Astrocyte (in vitro differentiated cells and primary cell): ENCODE results near the gene SMARCB1. TPM values are rescaled to one million over a fixed set of nuclear protein-coding genes. Genes with fewer than 3 reads are reported as not detected.

Source experiments
- DNase-seq: peaks from one replicate; pipeline ENCODE4 v3.0.0-alpha.2; 2010; ENCODE audit warnings: low read depth
- FAIRE-seq: peaks from 2 replicates; lab custom pipeline; 2011; peaks lifted over from hg19 to GRCh38; lab: Jason Lieb, UNC
- H2AFZ ChIP-seq: 2 replicates; pipeline ENCODE4 v1.6.0; 2012; ENCODE audit warnings: low read depth, low read length, inconsistent platforms
- H3K27ac ChIP-seq: 2 replicates; pipeline ENCODE4 v1.5.1; 2011; ENCODE audit warnings: low read depth, low read length, inconsistent platforms
- H3K27me3 ChIP-seq: 2 replicates; pipeline ENCODE4 v1.6.0; 2011; ENCODE audit warnings: low read length, inconsistent platforms; ENCODE audit not compliant: insufficient read depth
- H3K36me3 ChIP-seq: 2 replicates; pipeline ENCODE4 v1.5.1; 2011; ENCODE audit warnings: low read length, inconsistent platforms; ENCODE audit not compliant: insufficient read depth
- H3K4me1 ChIP-seq: 2 replicates; pipeline ENCODE4 v1.5.1; 2011; ENCODE audit warnings: low read length, inconsistent platforms; ENCODE audit not compliant: insufficient read depth
- H3K4me2 ChIP-seq: 2 replicates; pipeline ENCODE4 v1.6.0; 2012; ENCODE audit warnings: low read length, inconsistent platforms
- H3K4me3 ChIP-seq: 2 replicates; pipeline ENCODE4 v1.5.1; 2011; ENCODE audit warnings: low read depth, mild to moderate bottlenecking, low read length, inconsistent platforms; ENCODE audit not compliant: insufficient read depth
- H3K79me2 ChIP-seq: 2 replicates; pipeline ENCODE4 v1.6.0; 2012; ENCODE audit warnings: mild to moderate bottlenecking, low read length, inconsistent platforms; ENCODE audit not compliant: insufficient read depth
- H3K9ac ChIP-seq: 2 replicates; pipeline ENCODE4 v1.6.0; 2012; ENCODE audit warnings: mild to moderate bottlenecking, low read length, inconsistent platforms
- H3K9me3 ChIP-seq: 2 replicates; pipeline ENCODE4 v1.5.1; 2012; ENCODE audit warnings: low read depth, mild to moderate bottlenecking, low read length, inconsistent platforms; ENCODE audit not compliant: insufficient read depth
- H4K20me1 ChIP-seq: 2 replicates; pipeline ENCODE4 v1.6.0; 2012; ENCODE audit warnings: low read length, inconsistent platforms; ENCODE audit not compliant: insufficient read depth
- H3K27ac Mint-ChIP-seq: one replicate; pipeline ENCODE4 v1.8.0; 2021; ENCODE audit warnings: mild to moderate bottlenecking, mixed read lengths; ENCODE audit not compliant: unreplicated experiment
- H3K27me3 Mint-ChIP-seq: one replicate; pipeline ENCODE4 v1.8.0; 2021; ENCODE audit warnings: low read depth, mixed read lengths; ENCODE audit not compliant: unreplicated experiment
- H3K36me3 Mint-ChIP-seq: one replicate; pipeline ENCODE4 v1.8.0; 2021; ENCODE audit warnings: low read depth, mixed read lengths; ENCODE audit not compliant: unreplicated experiment
- H3K4me1 Mint-ChIP-seq: one replicate; pipeline ENCODE4 v1.8.0; 2021; ENCODE audit warnings: low read depth, mixed read lengths; ENCODE audit not compliant: unreplicated experiment
- H3K4me3 Mint-ChIP-seq: one replicate; pipeline ENCODE4 v1.8.0; 2021; ENCODE audit warnings: mild to moderate bottlenecking, moderate library complexity, mixed read lengths; ENCODE audit not compliant: unreplicated experiment
- H3K9me3 Mint-ChIP-seq: one replicate; pipeline ENCODE4 v1.8.0; 2021; ENCODE audit warnings: mild to moderate bottlenecking, mixed read lengths; ENCODE audit not compliant: unreplicated experiment
- CTCF ChIP-seq: IDR thresholded peaks from 2 replicates; pipeline ENCODE4 v1.5.1; 2011; ENCODE audit warnings: low read depth, mild to moderate bottlenecking, inconsistent platforms, low read length, moderate library complexity; ENCODE audit not compliant: insufficient read depth
- EZH2 ChIP-seq: IDR thresholded peaks from 2 replicates; pipeline ENCODE4 v1.6.1; 2012; ENCODE audit warnings: mild to moderate bottlenecking, low read length, inconsistent platforms; ENCODE audit not compliant: insufficient read depth
- total RNA-seq: library from RNA; stranded (reverse); gene quantifications from 2 replicates; pipeline ENCODE4 v1.2.1, GENCODE V29; 2021

The SMARCB1 gene
- total RNA-seq, 1 donor from 2014 or later = 91.3 TPM

DNA sequence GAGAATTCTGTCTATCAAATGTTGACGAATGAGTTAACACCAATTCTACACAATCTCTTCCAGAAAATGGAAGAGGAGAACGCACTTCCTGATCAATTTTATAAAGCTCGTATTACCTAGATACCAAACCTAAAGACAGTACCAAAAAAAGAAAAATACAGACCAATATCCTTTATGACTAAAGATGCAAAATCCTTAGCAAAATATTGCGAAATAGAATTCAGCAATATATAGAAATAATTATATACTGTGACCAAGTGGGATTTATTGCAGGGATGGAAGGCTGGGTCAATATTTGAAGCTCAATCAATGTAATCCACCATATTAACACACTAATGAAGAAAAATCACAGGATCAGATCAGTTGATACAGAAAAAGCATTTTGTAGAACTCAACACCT is 25.6 kb downstream of the SMARCB1 start:
- peaks cover 6% of the 10 kb centered on the region for H4K20me1 ChIP-seq
- FAIRE-seq (no peak), DNase-seq (no peak)
- H3K79me2 ChIP-seq = no peaks in the 10 kb centered on the region
- no peak overlapping the region for H3K27ac Mint-ChIP-seq
- H3K27me3 Mint-ChIP-seq = no peaks in the 10 kb centered on the region
- TF ChIP-seq CTCF (no peak), EZH2 (no peak)
- no peaks in the 10 kb centered on the region for H3K4me1 ChIP-seq
- H3K9me3 Mint-ChIP-seq = no peaks in the 10 kb centered on the region
- H3K4me3 Mint-ChIP-seq = no peak overlapping the region
- peaks cover 7% of the 10 kb centered on the region for H3K4me1 Mint-ChIP-seq
- no peak overlapping the region for H2AFZ ChIP-seq
- H3K27ac ChIP-seq = no peak overlapping the region
- H3K9me3 ChIP-seq = no peaks in the 10 kb centered on the region
- no peak overlapping the region for H3K4me2 ChIP-seq
- H3K9ac ChIP-seq = no peak overlapping the region
- no peak overlapping the region for H3K4me3 ChIP-seq
- peaks cover 20% of the 10 kb centered on the region for H3K36me3 ChIP-seq
- peaks cover 2% of the 10 kb centered on the region for H3K36me3 Mint-ChIP-seq
- no peaks in the 10 kb centered on the region for H3K27me3 ChIP-seq

DNA sequence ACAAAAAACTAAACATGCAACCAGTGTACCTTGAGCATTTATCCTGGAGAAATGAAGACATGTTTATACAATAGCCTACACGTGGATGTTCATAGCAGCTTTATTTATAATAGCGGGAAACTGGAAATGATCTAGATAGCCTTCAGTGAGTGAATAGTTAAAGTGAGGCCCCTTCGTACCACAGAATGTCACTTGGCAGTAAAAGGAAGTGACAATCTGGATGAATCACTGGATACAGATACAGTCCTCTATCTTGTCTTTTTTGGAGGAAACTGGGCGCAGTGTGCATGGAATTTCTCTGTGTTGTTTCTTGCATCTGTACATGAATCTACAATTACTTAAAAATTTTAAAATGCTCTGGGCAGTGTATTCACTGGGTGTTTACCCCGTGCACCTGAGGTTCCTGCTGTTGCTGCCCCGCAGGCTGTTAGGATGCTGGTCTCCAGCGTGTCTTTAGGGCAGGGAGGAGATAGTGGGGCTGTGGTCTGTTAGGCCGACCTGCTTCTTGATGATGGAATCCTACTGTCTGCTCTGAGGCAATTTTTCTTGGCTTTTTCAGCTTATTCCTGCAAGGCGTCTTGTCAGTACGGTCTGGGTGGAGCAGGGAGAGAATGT is 28.9 kb downstream of the SMARCB1 start:
- FAIRE-seq = no peak

More for the DNA sequence above, 28.9 kb downstream of the SMARCB1 start:
- H3K27ac Mint-ChIP-seq = no peak overlapping the region
- Histone ChIP-seq H3K79me2 (no peaks in the 10 kb centered on the region), H3K9ac (no peak overlapping the region), H3K4me2 (no peak overlapping the region), H4K20me1 (peaks cover 6% of the 10 kb centered on the region), H2AFZ (no peak overlapping the region), H3K4me1 (no peaks in the 10 kb centered on the region), H3K36me3 (peaks cover 30% of the 10 kb centered on the region), H3K27ac (no peak overlapping the region), H3K4me3 (no peak overlapping the region), H3K9me3 (no peaks in the 10 kb centered on the region), H3K27me3 (no peaks in the 10 kb centered on the region)
- peaks cover 7% of the 10 kb centered on the region for H3K4me1 Mint-ChIP-seq
- H3K27me3 Mint-ChIP-seq = no peaks in the 10 kb centered on the region
- no peak overlapping the region for H3K4me3 Mint-ChIP-seq
- TF ChIP-seq CTCF (no peak), EZH2 (no peak)
- no peak for DNase-seq
- H3K36me3 Mint-ChIP-seq = peaks cover 9% of the 10 kb centered on the region
- H3K9me3 Mint-ChIP-seq = no peaks in the 10 kb centered on the region
